ENCODE measurements around the gene CHMP4B.

- TF ChIP-seq CTCF (IDR thresholded peaks at IDR 0.05; ENCODE audit: low read depth, low read length, missing input control) (no peak), RXRA (IDR thresholded peaks at IDR 0.05) (no peak), TAF1 (conservative IDR thresholded peaks at IDR 0.05) (no peak), GABPA (IDR thresholded peaks at IDR 0.05 in 1 of 2, conservative IDR thresholded peaks at IDR 0.05 in 1 of 2) (no peak), REST (IDR thresholded peaks at IDR 0.05) (no peak), ZBTB33 (IDR thresholded peaks at IDR 0.05) (no peak), MAX (IDR thresholded peaks at IDR 0.05) (no peak)
Observed at GRCh38 chr20:33784225-33784624, 26.9 kb upstream of the CHMP4B start.

Measured in liver (tissue), 3 donors.